ENCODE results near the gene MYO1E.
"Not testable (repeated sequence)": the region's sequence is repeated elsewhere in the genome, so short reads cannot be mapped to it uniquely, and the experiment has no call there.

MYO1E gene

GRCh38 chr15:59410391-59410896 is 37.8 kb upstream of the MYO1E start:
- TF ChIP-seq, protein P1, sequence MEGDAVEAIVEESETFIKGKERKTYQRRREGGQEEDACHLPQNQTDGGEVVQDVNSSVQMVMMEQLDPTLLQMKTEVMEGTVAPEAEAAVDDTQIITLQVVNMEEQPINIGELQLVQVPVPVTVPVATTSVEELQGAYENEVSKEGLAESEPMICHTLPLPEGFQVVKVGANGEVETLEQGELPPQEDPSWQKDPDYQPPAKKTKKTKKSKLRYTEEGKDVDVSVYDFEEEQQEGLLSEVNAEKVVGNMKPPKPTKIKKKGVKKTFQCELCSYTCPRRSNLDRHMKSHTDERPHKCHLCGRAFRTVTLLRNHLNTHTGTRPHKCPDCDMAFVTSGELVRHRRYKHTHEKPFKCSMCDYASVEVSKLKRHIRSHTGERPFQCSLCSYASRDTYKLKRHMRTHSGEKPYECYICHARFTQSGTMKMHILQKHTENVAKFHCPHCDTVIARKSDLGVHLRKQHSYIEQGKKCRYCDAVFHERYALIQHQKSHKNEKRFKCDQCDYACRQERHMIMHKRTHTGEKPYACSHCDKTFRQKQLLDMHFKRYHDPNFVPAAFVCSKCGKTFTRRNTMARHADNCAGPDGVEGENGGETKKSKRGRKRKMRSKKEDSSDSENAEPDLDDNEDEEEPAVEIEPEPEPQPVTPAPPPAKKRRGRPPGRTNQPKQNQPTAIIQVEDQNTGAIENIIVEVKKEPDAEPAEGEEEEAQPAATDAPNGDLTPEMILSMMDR (IDR thresholded peaks at IDR 0.05; ENCODE audit: low read depth, low read length, missing control alignments), result no peak
- H3K4me3 ChIP-seq (ENCODE audit: low read depth, low read length), result no peak overlapping the region; the same call in 1 of the 2 replicates
- DNase-seq (ENCODE audit: low read depth), result no peak

DNA sequence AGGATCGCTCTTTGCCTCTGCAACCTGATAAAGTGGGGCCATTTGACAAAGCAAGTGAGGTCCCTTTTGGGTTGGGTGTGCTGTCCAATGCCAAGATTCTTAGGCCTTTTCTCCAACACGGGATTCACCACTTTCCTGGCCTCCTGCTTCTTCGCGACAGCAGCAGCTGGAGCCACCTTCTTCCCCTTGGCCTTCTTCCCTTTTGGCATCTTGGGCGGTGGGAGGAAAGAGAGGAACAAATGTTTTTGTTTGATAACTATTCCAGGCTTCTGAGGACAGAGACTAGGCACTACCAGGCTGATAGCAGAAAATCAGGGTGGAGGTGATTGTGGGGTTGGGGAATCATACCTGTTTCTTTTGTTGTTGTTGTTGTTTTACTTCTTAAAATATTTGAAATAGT is 35.3 kb upstream of the MYO1E start:
- no peak for DNase-seq (ENCODE audit: low read depth)
- TF ChIP-seq, protein P1 (IDR thresholded peaks at IDR 0.05; ENCODE audit: low read depth, low read length, missing control alignments), result no peak
- H3K4me3 ChIP-seq (ENCODE audit: low read depth, low read length), result no peak overlapping the region

GRCh38 chr15:59406446-59406845 is 33.8 kb upstream of the MYO1E start:
- TF ChIP-seq, protein P1 (IDR thresholded peaks at IDR 0.05; ENCODE audit: low read depth, low read length, missing control alignments), result no peak
- DNase-seq (ENCODE audit: low read depth), result peak; percentile 71
- H3K4me3 ChIP-seq (ENCODE audit: low read depth, low read length), result peak overlapping the region; percentile 13; the same call in 1 of the 2 replicates

- no peak for DNase-seq (ENCODE audit: low read depth)
- no peak overlapping the region for H3K4me3 ChIP-seq (ENCODE audit: low read depth, low read length)
- TF ChIP-seq, protein P1 (IDR thresholded peaks at IDR 0.05; ENCODE audit: low read depth, low read length, missing control alignments), result no peak
These were observed 32.4 kb upstream of the MYO1E start for GRCh38 chr15:59405079-59405478.

DNA sequence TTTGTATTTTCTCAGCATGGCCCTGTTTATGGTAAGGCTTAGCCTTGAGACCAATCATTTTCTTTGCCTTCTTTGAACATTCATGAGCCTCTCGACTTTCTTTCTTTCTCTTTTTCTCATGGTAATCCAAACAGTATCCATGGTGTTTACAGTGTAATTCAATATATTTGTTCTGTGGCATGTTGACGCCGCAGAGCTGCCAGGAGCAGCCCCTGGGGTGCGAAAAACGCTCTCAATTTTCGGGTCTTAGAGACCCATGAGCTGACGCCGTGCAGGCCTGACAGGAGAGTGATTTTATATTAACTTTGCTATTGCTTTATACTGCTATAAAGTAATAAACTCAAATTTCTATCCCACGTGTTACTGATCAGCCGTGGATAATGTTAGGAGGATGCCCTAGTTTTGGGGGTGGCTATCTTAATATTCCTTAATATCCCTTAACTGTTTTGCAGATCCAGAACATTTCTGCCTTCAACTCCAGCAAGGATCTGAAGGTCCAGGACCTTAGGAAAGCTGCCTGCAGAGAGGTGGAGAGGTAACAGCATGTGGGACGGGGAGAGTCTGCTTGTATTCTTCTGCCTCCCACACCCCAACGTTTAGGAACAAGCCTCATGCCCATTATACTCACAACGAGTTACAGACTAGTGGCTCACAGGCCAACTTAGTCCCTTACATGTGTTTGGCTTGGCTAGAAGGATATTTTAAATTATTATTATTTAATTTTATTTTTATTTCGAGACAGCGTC is 29.3 kb upstream of the MYO1E start:
- no peak for DNase-seq (ENCODE audit: low read depth)
- TF ChIP-seq, protein P1 (IDR thresholded peaks at IDR 0.05; ENCODE audit: low read depth, low read length, missing control alignments), result no peak
- no peak overlapping the region for H3K4me3 ChIP-seq (ENCODE audit: low read depth, low read length)

GRCh38 chr15:59401051-59401823 is 28.6 kb upstream of the MYO1E start:
- DNase-seq (ENCODE audit: low read depth); H3K4me3 ChIP-seq (ENCODE audit: low read depth, low read length): not testable (repeated sequence)

GRCh38 chr15:59400103-59400813 is 27.6 kb upstream of the MYO1E start:
- DNase-seq (ENCODE audit: low read depth), result no peak
- H3K4me3 ChIP-seq (ENCODE audit: low read depth, low read length), result peak overlapping the region; percentile 25
- TF ChIP-seq, protein P1 (IDR thresholded peaks at IDR 0.05; ENCODE audit: low read depth, low read length, missing control alignments), result no peak
